K562 (cell line): ENCODE results near the gene REEP6. TPM values are rescaled to one million over a fixed set of nuclear protein-coding genes. Genes with fewer than 3 reads are reported as not detected.

Source experiments
- ARID2 ChIP-seq: fragments of 450-650 bp; IDR thresholded peaks from 2 replicates; pipeline ENCODE4 v1.6.1; 2017; ENCODE audit warnings: antibody characterized with exemption, mild to moderate bottlenecking
- CBX3 ChIP-seq, 2 experiments: IDR thresholded peaks; 1 replicate in 1 of 2; 2 replicates in 1 of 2; pipeline ENCODE4 v1.6.1; 2012; ENCODE audit warnings: inconsistent platforms in 2 of 2, low read length in 2 of 2, borderline replicate concordance in 1 of 2, control low read depth in 1 of 2
- CHD2 ChIP-seq: IDR thresholded peaks from 2 replicates; pipeline ENCODE4 v1.6.1; 2011; ENCODE audit warnings: low read depth, low read length
- DNMT1 ChIP-seq: fragments of 450-650 bp; IDR thresholded peaks from 2 replicates; pipeline ENCODE4 v1.6.1; 2016; ENCODE audit warnings: antibody characterized with exemption, mild to moderate bottlenecking
- ETV5 ChIP-seq: sonication (generic); formaldehyde crosslinking; IDR thresholded peaks from 2 replicates; pipeline ENCODE4 v1.4.0; 2020; ENCODE audit warnings: low read depth, mild to moderate bottlenecking, missing genetic modification reagents
- ETV6 ChIP-seq, 3 experiments: fragments of 150-350 bp in 1 of 3; sonication (generic) in 1 of 3; formaldehyde crosslinking in 1 of 3; IDR thresholded peaks; 2 replicates each; pipeline versions ENCODE4 v1.6.1 to v1.8.0; 2014 to 2022; ENCODE audit warnings: borderline replicate concordance in 2 of 3, low read depth in 2 of 3, antibody characterized with exemption in 1 of 3, low read length in 1 of 3, mild to moderate bottlenecking in 1 of 3, missing genetic modification reagents in 1 of 3
- EZH2 ChIP-seq: IDR thresholded peaks from 2 replicates; pipeline ENCODE4 v1.6.1; 2012; ENCODE audit warnings: low read depth, mild to moderate bottlenecking, inconsistent platforms, low read length, borderline replicate concordance
- FOXK2 ChIP-seq, 2 experiments: fragments of 450-650 bp; IDR thresholded peaks in 1 of 2; conservative IDR thresholded peaks in 1 of 2; 2 replicates each; pipeline ENCODE4 v1.6.1; 2016; ENCODE audit warnings: low read depth in 2 of 2, mild to moderate bottlenecking in 1 of 2
- HDAC6 ChIP-seq: IDR thresholded peaks from 2 replicates; pipeline ENCODE4 v1.6.1; 2012; ENCODE audit warnings: low read depth, mild to moderate bottlenecking, control low read depth, inconsistent platforms, low read length, moderate library complexity
- KDM2B ChIP-seq: fragments of 250-450 bp; sonication (Bioruptor Pico); IDR thresholded peaks from 2 replicates; pipeline ENCODE4 v1.8.0; 2021; ENCODE audit warnings: mild to moderate bottlenecking, moderate library complexity
- KHSRP ChIP-seq: fragments of 450-650 bp; IDR thresholded peaks from 2 replicates; pipeline ENCODE4 v1.6.1; 2017
- MED1 ChIP-seq: sonication (generic); formaldehyde crosslinking; IDR thresholded peaks from 2 replicates; pipeline ENCODE4 v1.8.1; 2023; ENCODE audit warnings: missing genetic modification reagents, borderline replicate concordance
- PHB ChIP-seq: fragments of 250-450 bp; sonication (Bioruptor Pico); IDR thresholded peaks from 2 replicates; pipeline ENCODE4 v1.5.0; 2021
- POLR2AphosphoS2 ChIP-seq: IDR thresholded peaks from 2 replicates; pipeline ENCODE4 v1.6.1; 2012; ENCODE audit warnings: low read length, improper control_type of control experiment
- PTRF ChIP-seq: fragments of 450-650 bp; IDR thresholded peaks from 2 replicates; pipeline ENCODE4 v1.6.1; 2016; ENCODE audit warnings: mild to moderate bottlenecking, missing genetic modification characterization, missing compliant biosample characterization
- SMARCA5 ChIP-seq: fragments of 450-650 bp; IDR thresholded peaks from 2 replicates; pipeline ENCODE4 v1.6.1; 2016
- XRCC5 ChIP-seq: fragments of 200-400 bp; formaldehyde crosslinking; IDR thresholded peaks from 2 replicates; pipeline ENCODE4 v1.6.1; 2017; ENCODE audit warnings: low read depth, mild to moderate bottlenecking, low read length
- ZBTB1 ChIP-seq: sonication (generic); formaldehyde crosslinking; IDR thresholded peaks from 2 replicates; pipeline ENCODE4 v1.8.1; 2023; ENCODE audit warnings: missing genetic modification reagents, low read depth, mild to moderate bottlenecking, borderline replicate concordance
- ZKSCAN8 ChIP-seq: fragments of 200-800 bp; sonication (Bioruptor generic); IDR thresholded peaks from 2 replicates; pipeline ENCODE4 v1.6.1; 2016; ENCODE audit warnings: missing genetic modification characterization, missing compliant biosample characterization
- ZNF324 ChIP-seq: fragments of 250-450 bp; sonication (Bioruptor Pico); IDR thresholded peaks from 2 replicates; pipeline ENCODE4 v1.4.0; 2020; ENCODE audit warnings: mild to moderate bottlenecking
- polyA plus RNA-seq, 8 experiments: library from polyadenylated mRNA; depleted of rRNA in 4 of 8; stranded (reverse) in 5 of 8; unstranded in 3 of 8; fragments of >200 nt; fragmentation: Nextera tagmentation in 2 of 8; fragmentation: Illumina TruSeq in 1 of 8; extraction: Ambion mirVana in 2 of 8; extraction: Trizol in 1 of 8; gene quantifications; 2 replicates each; pipeline versions ENCODE4 v1.2.1 to v1.2.3, GENCODE V29; 2011 to 2014; ENCODE audit warnings: inconsistent platforms in 1 of 8, missing spikeins in 1 of 8
- total RNA-seq, 7 experiments: library from RNA; depleted of rRNA in 6 of 7; stranded (reverse); fragments of >200 nt in 6 of 7; fragmentation: Illumina TruSeq in 2 of 7; extraction: Trizol in 2 of 7; gene quantifications; 2 replicates each; pipeline versions ENCODE4 v1.2.1 to v1.2.3, GENCODE V29; 2011 to 2021; ENCODE audit warnings: low replicate concordance in 1 of 7
- TF ChIP-seq, protein P1 (sequence below): fragments of 250-450 bp; sonication (Bioruptor Pico); IDR thresholded peaks from 2 replicates; pipeline ENCODE4 v1.4.0; 2020
- TF ChIP-seq, protein P2 (sequence below): fragments of 450-650 bp; IDR thresholded peaks from 2 replicates; pipeline ENCODE4 v1.7.1; 2018; ENCODE audit warnings: mild to moderate bottlenecking, low read depth; ENCODE audit not compliant: partially characterized antibody

The REEP6 gene
- total and polyA plus RNA-seq, 9 of the 15 experiments (the other 6 are each of a cell fraction or from before 2014, with no cell fraction given), result 1.2 to 64.2 (median 12.7) TPM

DNA sequence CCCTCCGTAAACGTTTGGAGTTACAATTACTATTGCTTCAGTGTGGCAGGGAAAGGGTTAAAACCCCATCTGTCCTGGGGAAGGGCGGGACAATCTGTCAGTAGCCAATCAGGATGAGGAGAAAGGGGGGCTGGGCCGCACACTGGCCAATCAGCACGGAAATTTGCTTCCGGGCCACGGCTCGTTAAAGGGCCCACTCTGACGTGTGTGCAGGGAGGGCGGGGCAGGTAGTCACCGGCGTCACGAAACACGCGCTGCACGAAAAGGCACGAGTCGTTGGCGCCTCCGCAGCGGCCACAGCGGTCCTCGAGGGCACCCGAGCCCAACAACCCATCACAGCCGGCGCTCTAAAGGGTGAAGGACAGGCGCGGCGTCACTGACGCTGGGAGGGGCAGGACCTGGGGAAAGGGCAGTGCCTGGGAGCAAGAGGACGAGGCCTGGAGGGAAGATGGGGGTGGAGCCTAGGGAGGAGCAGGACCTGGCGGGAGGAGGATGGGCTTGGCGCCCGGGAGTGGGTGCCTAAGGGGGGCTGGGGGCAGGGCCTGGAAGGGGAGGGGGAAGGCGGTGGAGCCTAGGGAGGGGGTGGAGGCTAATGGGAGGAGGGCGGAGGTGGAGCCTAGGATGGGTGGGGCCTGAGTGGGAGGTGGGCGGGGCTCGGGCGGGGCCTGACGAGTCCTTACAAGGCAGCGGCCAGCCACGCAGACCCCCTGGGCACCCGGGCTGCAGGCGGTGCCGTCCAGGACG, 17.0 kb downstream of the REEP6 start (continued):
- TF ChIP-seq CBX3 (IDR thresholded peaks at IDR 0.05; ENCODE audit: borderline replicate concordance in 1 of 2, low read length in 2 of 2), result peak in 1 of 2 experiments; percentile 72; a peak in 1 of 3 replicates
- TF ChIP-seq ETV5 (CRISPR knock-in tag), result 0 out of 2 replicates have a peak, but pooled peaks have one; percentile 47
- TF ChIP-seq MED1, result no peak
- TF ChIP-seq XRCC5, result no peak
- TF ChIP-seq ZNF324 (CRISPR knock-in tag), result no peak
- TF ChIP-seq EZH2, result no peak
- TF ChIP-seq, protein P1, sequence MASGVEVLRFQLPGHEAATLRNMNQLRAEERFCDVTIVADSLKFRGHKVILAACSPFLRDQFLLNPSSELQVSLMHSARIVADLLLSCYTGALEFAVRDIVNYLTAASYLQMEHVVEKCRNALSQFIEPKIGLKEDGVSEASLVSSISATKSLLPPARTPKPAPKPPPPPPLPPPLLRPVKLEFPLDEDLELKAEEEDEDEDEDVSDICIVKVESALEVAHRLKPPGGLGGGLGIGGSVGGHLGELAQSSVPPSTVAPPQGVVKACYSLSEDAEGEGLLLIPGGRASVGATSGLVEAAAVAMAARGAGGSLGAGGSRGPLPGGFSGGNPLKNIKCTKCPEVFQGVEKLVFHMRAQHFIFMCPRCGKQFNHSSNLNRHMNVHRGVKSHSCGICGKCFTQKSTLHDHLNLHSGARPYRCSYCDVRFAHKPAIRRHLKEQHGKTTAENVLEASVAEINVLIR, result peak; percentile 69; the same call in 1 of the 2 replicates
- TF ChIP-seq ETV6 (IDR thresholded peaks at IDR 0.05; ENCODE audit: borderline replicate concordance in 1 of 2, low read depth in 2 of 2, low read length in 1 of 2), result no peak
- TF ChIP-seq ETV6 (CRISPR knock-in tag; IDR thresholded peaks at IDR 0.05; ENCODE audit: borderline replicate concordance), result no peak
- no peak for TF ChIP-seq ZKSCAN8
- TF ChIP-seq DNMT1, result no peak
- peak; percentile 88 for TF ChIP-seq CHD2
- TF ChIP-seq PTRF (tag), result no peak
- TF ChIP-seq FOXK2 (conservative IDR thresholded peaks at IDR 0.05 in 1 of 2, IDR thresholded peaks at IDR 0.05 in 1 of 2; ENCODE audit: low read depth in 2 of 2), result peak; percentile 64 to 73; a peak in 2 of 4 replicates
- TF ChIP-seq KDM2B (CRISPR knock-in tag), result no peak
- TF ChIP-seq HDAC6, result no peak
- no peak for TF ChIP-seq KHSRP
- no peak for TF ChIP-seq ARID2
- TF ChIP-seq ZBTB1 (CRISPR knock-in tag), result no peak
- TF ChIP-seq PHB (CRISPR knock-in tag), result no peak
- TF ChIP-seq SMARCA5, result no peak
- TF ChIP-seq POLR2AphosphoS2, result peak; percentile 76
- TF ChIP-seq, protein P2, sequence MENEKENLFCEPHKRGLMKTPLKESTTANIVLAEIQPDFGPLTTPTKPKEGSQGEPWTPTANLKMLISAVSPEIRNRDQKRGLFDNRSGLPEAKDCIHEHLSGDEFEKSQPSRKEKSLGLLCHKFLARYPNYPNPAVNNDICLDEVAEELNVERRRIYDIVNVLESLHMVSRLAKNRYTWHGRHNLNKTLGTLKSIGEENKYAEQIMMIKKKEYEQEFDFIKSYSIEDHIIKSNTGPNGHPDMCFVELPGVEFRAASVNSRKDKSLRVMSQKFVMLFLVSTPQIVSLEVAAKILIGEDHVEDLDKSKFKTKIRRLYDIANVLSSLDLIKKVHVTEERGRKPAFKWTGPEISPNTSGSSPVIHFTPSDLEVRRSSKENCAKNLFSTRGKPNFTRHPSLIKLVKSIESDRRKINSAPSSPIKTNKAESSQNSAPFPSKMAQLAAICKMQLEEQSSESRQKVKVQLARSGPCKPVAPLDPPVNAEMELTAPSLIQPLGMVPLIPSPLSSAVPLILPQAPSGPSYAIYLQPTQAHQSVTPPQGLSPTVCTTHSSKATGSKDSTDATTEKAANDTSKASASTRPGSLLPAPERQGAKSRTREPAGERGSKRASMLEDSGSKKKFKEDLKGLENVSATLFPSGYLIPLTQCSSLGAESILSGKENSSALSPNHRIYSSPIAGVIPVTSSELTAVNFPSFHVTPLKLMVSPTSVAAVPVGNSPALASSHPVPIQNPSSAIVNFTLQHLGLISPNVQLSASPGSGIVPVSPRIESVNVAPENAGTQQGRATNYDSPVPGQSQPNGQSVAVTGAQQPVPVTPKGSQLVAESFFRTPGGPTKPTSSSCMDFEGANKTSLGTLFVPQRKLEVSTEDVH, result peak; percentile 76
